Transverse colon (tissue), 4 donors: ENCODE results near the gene PLA2G4D.

Source experiments
- CTCF ChIP-seq, 5 experiments: fragments of 200-600 bp in 3 of 5; fragments of 450-650 bp in 2 of 5; sonication (generic) in 3 of 5; IDR thresholded peaks; 1 replicate in 2 of 5; 2 replicates in 3 of 5; pipeline ENCODE4 v1.5.1; 2016 to 2017; ENCODE audit warnings: antibody characterized with exemption in 5 of 5, inconsistent platforms in 3 of 5, mild to moderate bottlenecking in 2 of 5, moderate library complexity in 1 of 5
- EP300 ChIP-seq: sonication (generic); formaldehyde crosslinking; IDR thresholded peaks from one replicate; pipeline ENCODE4 v1.6.1; 2017; ENCODE audit warnings: antibody characterized with exemption, low read depth
- POLR2A ChIP-seq: fragments of 450-650 bp; IDR thresholded peaks from one replicate; pipeline ENCODE4 v1.6.1; 2016; ENCODE audit warnings: antibody characterized with exemption, mild to moderate bottlenecking, moderate library complexity
- POLR2AphosphoS5 ChIP-seq, 3 donors: sonication (generic); formaldehyde crosslinking; IDR thresholded peaks; one replicate each; pipeline ENCODE4 v1.6.1; 2016; ENCODE audit warnings: antibody characterized with exemption in 3 of 3

DNA sequence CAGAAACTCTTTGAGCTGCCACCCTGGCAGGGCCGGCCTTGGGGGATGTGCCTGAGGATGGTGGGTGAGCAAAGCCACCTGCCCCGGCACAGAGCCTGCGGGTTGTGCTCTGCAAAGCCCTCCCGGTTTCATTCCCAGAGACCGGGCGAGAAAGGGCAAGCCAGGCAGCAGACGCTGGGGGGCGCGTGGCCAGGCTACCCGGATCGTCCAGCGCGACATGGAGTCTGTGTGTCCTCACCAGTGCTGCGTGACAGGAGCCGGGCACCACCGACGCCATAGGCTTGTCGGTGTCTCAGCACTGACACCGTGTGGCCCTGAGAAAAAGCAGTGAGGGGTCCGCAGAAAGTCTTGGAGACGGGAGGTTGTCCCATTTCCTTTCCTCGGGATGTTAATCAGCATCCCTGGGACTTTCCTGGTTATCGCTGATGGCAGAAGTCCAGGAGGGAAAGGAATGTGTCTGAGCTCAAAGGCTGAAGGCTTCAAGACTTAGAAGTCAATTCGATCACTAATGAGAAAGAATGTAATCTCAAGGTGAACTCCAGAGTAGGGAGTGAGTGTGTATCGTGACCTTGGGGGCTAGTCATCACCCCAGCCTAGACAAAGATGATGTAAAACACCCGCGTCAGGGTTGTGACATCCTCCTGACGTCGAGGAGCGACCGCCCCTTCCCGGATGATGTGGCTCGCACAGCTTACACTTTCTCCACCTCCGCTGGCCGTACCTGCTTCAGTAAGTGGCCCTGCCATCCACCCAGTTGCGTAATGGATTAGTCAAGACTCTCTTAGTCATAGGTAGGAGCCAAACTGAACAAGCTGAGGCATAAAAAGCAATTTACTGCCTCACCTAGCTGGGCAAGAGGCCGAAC, 37.2 kb downstream of the PLA2G4D start:
- peak; percentile 43 to 70 (median 49) for TF ChIP-seq CTCF (IDR thresholded peaks at IDR 0.05)
- TF ChIP-seq POLR2A = peak; percentile 25
- TF ChIP-seq EP300 = no peak
- TF ChIP-seq POLR2AphosphoS5 (IDR thresholded peaks at IDR 0.05) = peak in 1 of 3 donors; percentile 57
